Islet precursor cell (in vitro differentiated cells): ENCODE measurements around the gene DNAJC6.

Experiments
- DNase-seq: peaks from one replicate; pipeline ENCODE4 v3.0.0-alpha.2; 2018

DNAJC6 gene

GRCh38 chr1:65412256-65412983 lies 103.1 kb downstream of the DNAJC6 start:
- no peak for DNase-seq

GRCh38 chr1:65412984-65413375 lies 103.6 kb downstream of the DNAJC6 start:
- no peak for DNase-seq

GRCh38 chr1:65414538-65414937 lies 105.2 kb downstream of the DNAJC6 start:
- no peak for DNase-seq

- no peak for DNase-seq
These were observed 107.4 kb downstream of the DNAJC6 start for GRCh38 chr1:65416767-65417166.

GRCh38 chr1:65417729-65418128 lies 108.4 kb downstream of the DNAJC6 start:
- DNase-seq: peak; percentile 59

GRCh38 chr1:65418522-65419185 lies 109.3 kb downstream of the DNAJC6 start:
- DNase-seq: no peak

GRCh38 chr1:65419681-65420589 lies 110.6 kb downstream of the DNAJC6 start:
- DNase-seq: peak; percentile 99

- DNase-seq: no peak
These were observed 111.4 kb downstream of the DNAJC6 start, which contains the start of the genes LEPR and LEPROT for GRCh38 chr1:65420590-65421350. Gene LEPR (plus strand): TSS chr1:65420668. CDS start chr1:65565566, 144,898 bp downstream. Gene LEPROT (plus strand): TSS chr1:65420668. CDS start chr1:65420725, 57 bp downstream.

GRCh38 chr1:65421351-65422025 lies 112.1 kb downstream of the DNAJC6 start:
- DNase-seq: no peak

- no peak for DNase-seq
These were observed 113.2 kb downstream of the DNAJC6 start for GRCh38 chr1:65422241-65423203.

GRCh38 chr1:65423884-65424572 lies 114.7 kb downstream of the DNAJC6 start:
- no peak for DNase-seq

- no peak for DNase-seq
These were observed 115.2 kb downstream of the DNAJC6 start for GRCh38 chr1:65424573-65424889.

- no peak for DNase-seq
These were observed 115.7 kb downstream of the DNAJC6 start for GRCh38 chr1:65425006-65425405.

- DNase-seq: peak; percentile 84
These were observed 116.4 kb downstream of the DNAJC6 start for GRCh38 chr1:65425697-65426096.

GRCh38 chr1:65429078-65429477 lies 119.7 kb downstream of the DNAJC6 start:
- no peak for DNase-seq

- no peak for DNase-seq
These were observed 120.5 kb downstream of the DNAJC6 start for GRCh38 chr1:65429806-65430205.

GRCh38 chr1:65431111-65431705 lies 121.9 kb downstream of the DNAJC6 start:
- no peak for DNase-seq

GRCh38 chr1:65432918-65433317 lies 123.6 kb downstream of the DNAJC6 start:
- DNase-seq: no peak

- no peak for DNase-seq
These were observed 124.9 kb downstream of the DNAJC6 start for GRCh38 chr1:65434255-65434654.

GRCh38 chr1:65434760-65435159 lies 125.4 kb downstream of the DNAJC6 start:
- peak; percentile 87 for DNase-seq
